H9 (cell line): ENCODE data around the gene RPLP1. TPM values are rescaled to one million over a fixed set of nuclear protein-coding genes. Genes with fewer than 3 reads are reported as not detected.

Experiments used
- DNase-seq: peaks from one replicate; pipeline ENCODE4 v3.0.0-alpha.2; 2017
- H2AFZ ChIP-seq: one replicate; pipeline ENCODE4 v1.6.1; 2013; ENCODE audit warnings: mild to moderate bottlenecking, low read length, control low read depth, moderate library complexity
- H2AK5ac ChIP-seq: 2 replicates; pipeline ENCODE4 v1.6.1; 2013; ENCODE audit warnings: low read length, control low read depth, mixed read lengths; ENCODE audit not compliant: insufficient read length
- H2BK120ac ChIP-seq: one replicate; pipeline ENCODE4 v1.6.1; 2013; ENCODE audit warnings: low read depth, mild to moderate bottlenecking, low read length, control low read depth, inconsistent platforms; ENCODE audit not compliant: poor library complexity, severe bottlenecking
- H2BK12ac ChIP-seq: 2 replicates; pipeline ENCODE4 v1.6.1; 2013; ENCODE audit warnings: low read length, control low read depth, mixed read lengths, low read depth; ENCODE audit not compliant: insufficient read length
- H2BK15ac ChIP-seq: 2 replicates; pipeline ENCODE4 v1.6.1; 2013; ENCODE audit warnings: low read depth, low read length, control low read depth
- H2BK20ac ChIP-seq: one replicate; pipeline ENCODE4 v1.6.1; 2013; ENCODE audit warnings: low read depth, mild to moderate bottlenecking, low read length, control low read depth, inconsistent platforms; ENCODE audit not compliant: poor library complexity, severe bottlenecking
- H2BK5ac ChIP-seq: 2 replicates; pipeline ENCODE4 v1.6.1; 2013; ENCODE audit warnings: low read length, control low read depth, mixed read lengths; ENCODE audit not compliant: insufficient read length
- H3K14ac ChIP-seq: 2 replicates; pipeline ENCODE4 v1.6.1; 2013; ENCODE audit warnings: low read length, control low read depth; ENCODE audit not compliant: insufficient read depth
- H3K18ac ChIP-seq: 2 replicates; pipeline ENCODE4 v1.6.1; 2013; ENCODE audit warnings: low read depth, mild to moderate bottlenecking, mixed read lengths, low read length, control low read depth; ENCODE audit not compliant: insufficient read length
- H3K23ac ChIP-seq: 2 replicates; pipeline ENCODE4 v1.6.1; 2013; ENCODE audit warnings: low read length, control low read depth, mixed read lengths, low read depth; ENCODE audit not compliant: insufficient read length
- H3K23me2 ChIP-seq: 2 replicates; pipeline ENCODE4 v1.6.1; 2013; ENCODE audit warnings: low read depth, mild to moderate bottlenecking, mixed read lengths, low read length, control low read depth; ENCODE audit not compliant: insufficient read length, poor library complexity, severe bottlenecking
- H3K27ac ChIP-seq: 2 replicates; pipeline ENCODE4 v1.5.1; 2013; ENCODE audit warnings: low read length, control low read depth, mixed read lengths, low read depth; ENCODE audit not compliant: insufficient read length
- H3K27me3 ChIP-seq: 2 replicates; pipeline ENCODE4 v1.6.1; 2013; ENCODE audit warnings: low read length, control low read depth, inconsistent platforms; ENCODE audit not compliant: insufficient read depth
- H3K4ac ChIP-seq: 2 replicates; pipeline ENCODE4 v1.6.1; 2013; ENCODE audit warnings: low read depth, mild to moderate bottlenecking, control low read depth, inconsistent platforms, low read length, moderate library complexity
- H3K4me1 ChIP-seq: 2 replicates; pipeline ENCODE4 v1.6.1; 2013; ENCODE audit warnings: low read length, control low read depth, inconsistent platforms; ENCODE audit not compliant: insufficient read depth
- H3K4me2 ChIP-seq: 2 replicates; pipeline ENCODE4 v1.6.1; 2013; ENCODE audit warnings: low read length, control low read depth, mixed read lengths; ENCODE audit not compliant: insufficient read length, insufficient read depth
- H3K56ac ChIP-seq: 2 replicates; pipeline ENCODE4 v1.6.1; 2013; ENCODE audit warnings: low read depth, mild to moderate bottlenecking, mixed read lengths, low read length, control low read depth; ENCODE audit not compliant: insufficient read length
- H3K79me1 ChIP-seq: 2 replicates; pipeline ENCODE4 v1.6.1; 2013; ENCODE audit warnings: low read depth, mild to moderate bottlenecking, moderate library complexity, low read length, control low read depth, inconsistent platforms; ENCODE audit not compliant: insufficient read depth, poor library complexity, severe bottlenecking
- H3K79me2 ChIP-seq: 2 replicates; pipeline ENCODE4 v1.6.1; 2013; ENCODE audit warnings: low read length, control low read depth, inconsistent platforms; ENCODE audit not compliant: insufficient read depth
- H3K9ac ChIP-seq: 2 replicates; pipeline ENCODE4 v1.6.1; 2013; ENCODE audit warnings: low read length, control low read depth, mixed read lengths; ENCODE audit not compliant: insufficient read length; ENCODE audit errors: extremely low read depth
- H3K9me3 ChIP-seq: one replicate; pipeline ENCODE4 v1.6.1; 2013; ENCODE audit warnings: low read depth, low read length, inconsistent platforms; ENCODE audit not compliant: control insufficient read depth
- H3T11ph ChIP-seq: one replicate; pipeline ENCODE4 v1.6.1; 2013; ENCODE audit warnings: mild to moderate bottlenecking, low read length, control low read depth, inconsistent platforms
- H4K20me1 ChIP-seq: one replicate; pipeline ENCODE4 v1.6.1; 2013; ENCODE audit not compliant: control insufficient read depth, insufficient read length, insufficient read depth
- H4K5ac ChIP-seq: 2 replicates; pipeline ENCODE4 v1.6.1; 2013; ENCODE audit warnings: low read depth, mild to moderate bottlenecking, mixed read lengths, low read length, control low read depth; ENCODE audit not compliant: insufficient read length
- H4K8ac ChIP-seq: replicated peaks from 2 replicates; pipeline ENCODE4 v1.6.1; 2013; ENCODE audit warnings: low read length, control low read depth, mixed read lengths, low read depth; ENCODE audit not compliant: insufficient read length
- H4K91ac ChIP-seq: 2 replicates; pipeline ENCODE4 v1.6.1; 2013; ENCODE audit warnings: low read depth, mild to moderate bottlenecking, moderate library complexity, mixed read lengths, low read length, control low read depth; ENCODE audit not compliant: insufficient read length
- H3K27ac Mint-ChIP-seq, 3 experiments: 2 replicates in 2 of 3; 3 replicates in 1 of 3; pipeline ENCODE4 v1.8.0; 2020 to 2021; ENCODE audit warnings: mixed read lengths in 3 of 3, mild to moderate bottlenecking in 1 of 3, moderate library complexity in 1 of 3
- H3K27me3 Mint-ChIP-seq: 2 replicates; pipeline ENCODE4 v1.8.0; 2021; ENCODE audit warnings: low read depth, mild to moderate bottlenecking, moderate library complexity, mixed read lengths
- H3K36me3 Mint-ChIP-seq, 3 experiments: 2 replicates in 2 of 3; 3 replicates in 1 of 3; pipeline ENCODE4 v1.8.0; 2020 to 2021; ENCODE audit warnings: low read depth in 3 of 3, mixed read lengths in 3 of 3; ENCODE audit not compliant: insufficient read depth in 1 of 3
- H3K4me1 Mint-ChIP-seq, 2 experiments: 2 replicates each; pipeline ENCODE4 v1.8.0; 2020; ENCODE audit warnings: mixed read lengths in 2 of 2
- H3K4me3 Mint-ChIP-seq, 2 experiments: 2 replicates in 1 of 2; 3 replicates in 1 of 2; pipeline ENCODE4 v1.8.0; 2020 to 2021; ENCODE audit warnings: mild to moderate bottlenecking in 2 of 2, mixed read lengths in 2 of 2, moderate library complexity in 1 of 2
- H3K9me3 Mint-ChIP-seq, 2 experiments: 2 replicates in 1 of 2; 3 replicates in 1 of 2; pipeline ENCODE4 v1.8.0; 2020; ENCODE audit warnings: mild to moderate bottlenecking in 2 of 2, mixed read lengths in 2 of 2, moderate library complexity in 1 of 2
- total RNA-seq: library from RNA; stranded (reverse); gene quantifications from 2 replicates; pipeline ENCODE4 v1.2.1, GENCODE V29; 2021
- TF ChIP-seq, protein P1 (sequence below): fragments of 200-600 bp; sonication (generic); conservative IDR thresholded peaks from 3 replicates; pipeline ENCODE4 v1.8.0; 2021; ENCODE audit warnings: antibody characterized with exemption, mild to moderate bottlenecking

The RPLP1 gene
- total RNA-seq, 1 experiment from 2014 or later: 1,715 TPM

DNA sequence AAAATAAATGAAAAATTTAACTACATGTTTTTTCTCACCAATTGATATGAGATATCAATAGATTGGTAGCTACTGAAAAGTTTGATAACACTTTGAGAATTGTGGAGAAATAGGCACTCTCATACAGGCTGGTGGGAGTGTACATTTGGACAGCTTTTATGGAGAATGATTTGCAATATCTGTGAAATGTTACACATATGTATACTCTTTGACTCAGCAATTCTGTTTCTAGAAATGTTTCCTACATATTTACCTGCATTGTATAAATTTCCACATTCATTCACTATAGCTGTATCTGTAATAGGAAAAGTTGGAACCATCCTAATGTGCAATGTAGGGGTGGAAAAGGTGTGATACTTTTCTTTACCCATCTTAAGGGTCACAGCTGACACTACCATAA, 40.3 kb upstream of the RPLP1 start:
- Mint-ChIP-seq H3K27me3 (no peaks in the 10 kb centered on the region), H3K9me3 (no peaks in the 10 kb centered on the region; a peak in 1 of 5 replicates), H3K4me1 (peaks cover 9 to 15% of the 10 kb centered on the region in 2 experiments), H3K27ac (no peak overlapping the region), H3K4me3 (no peak overlapping the region), H3K36me3 (peaks cover under 1 to 6% (median 4%) of the 10 kb centered on the region in 3 experiments; a peak in 6 of 7 replicates)
- H3K56ac ChIP-seq: no peak overlapping the region
- H4K20me1 ChIP-seq: no peaks in the 10 kb centered on the region
- H3K4ac ChIP-seq: no peak overlapping the region
- no peaks in the 10 kb centered on the region for H3K79me1 ChIP-seq
- H3K9ac ChIP-seq: no peak overlapping the region
- no peak overlapping the region for H2AK5ac ChIP-seq
- no peak overlapping the region for H3K4me2 ChIP-seq
- no peak overlapping the region for H3T11ph ChIP-seq
- no peak overlapping the region for H4K5ac ChIP-seq
- peaks cover 10% of the 10 kb centered on the region; the same call in 1 of the 2 replicates for H3K79me2 ChIP-seq
- H3K27me3 ChIP-seq: no peaks in the 10 kb centered on the region
- H3K23ac ChIP-seq: no peak overlapping the region
- no peak overlapping the region for H4K8ac ChIP-seq
- H3K14ac ChIP-seq: no peak overlapping the region
- no peaks in the 10 kb centered on the region for H3K23me2 ChIP-seq
- H3K9me3 ChIP-seq: no peaks in the 10 kb centered on the region
- TF ChIP-seq, protein P1, sequence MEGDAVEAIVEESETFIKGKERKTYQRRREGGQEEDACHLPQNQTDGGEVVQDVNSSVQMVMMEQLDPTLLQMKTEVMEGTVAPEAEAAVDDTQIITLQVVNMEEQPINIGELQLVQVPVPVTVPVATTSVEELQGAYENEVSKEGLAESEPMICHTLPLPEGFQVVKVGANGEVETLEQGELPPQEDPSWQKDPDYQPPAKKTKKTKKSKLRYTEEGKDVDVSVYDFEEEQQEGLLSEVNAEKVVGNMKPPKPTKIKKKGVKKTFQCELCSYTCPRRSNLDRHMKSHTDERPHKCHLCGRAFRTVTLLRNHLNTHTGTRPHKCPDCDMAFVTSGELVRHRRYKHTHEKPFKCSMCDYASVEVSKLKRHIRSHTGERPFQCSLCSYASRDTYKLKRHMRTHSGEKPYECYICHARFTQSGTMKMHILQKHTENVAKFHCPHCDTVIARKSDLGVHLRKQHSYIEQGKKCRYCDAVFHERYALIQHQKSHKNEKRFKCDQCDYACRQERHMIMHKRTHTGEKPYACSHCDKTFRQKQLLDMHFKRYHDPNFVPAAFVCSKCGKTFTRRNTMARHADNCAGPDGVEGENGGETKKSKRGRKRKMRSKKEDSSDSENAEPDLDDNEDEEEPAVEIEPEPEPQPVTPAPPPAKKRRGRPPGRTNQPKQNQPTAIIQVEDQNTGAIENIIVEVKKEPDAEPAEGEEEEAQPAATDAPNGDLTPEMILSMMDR: no peak
- H2BK5ac ChIP-seq: no peak overlapping the region
- H4K91ac ChIP-seq: no peak overlapping the region
- H2BK120ac ChIP-seq: no peak overlapping the region
- H3K27ac ChIP-seq: no peak overlapping the region
- no peak overlapping the region for H2BK12ac ChIP-seq
- H3K4me1 ChIP-seq: no peaks in the 10 kb centered on the region
- no peak overlapping the region for H3K18ac ChIP-seq
- no peak overlapping the region for H2AFZ ChIP-seq
- no peak overlapping the region for H2BK15ac ChIP-seq
- DNase-seq: no peak
- no peak overlapping the region for H2BK20ac ChIP-seq
